ENCODE measurements around the gene CTTNBP2NL. TPM values are rescaled to one million over a fixed set of nuclear protein-coding genes. Genes with fewer than 3 reads are reported as not detected.

The CTTNBP2NL gene
- total and polyA plus RNA-seq, 10 of the 15 experiments (the other 5 are each of a cell fraction or from before 2014, with no cell fraction given) = 2.1 to 11.3 (median 5.6) TPM

DNA sequence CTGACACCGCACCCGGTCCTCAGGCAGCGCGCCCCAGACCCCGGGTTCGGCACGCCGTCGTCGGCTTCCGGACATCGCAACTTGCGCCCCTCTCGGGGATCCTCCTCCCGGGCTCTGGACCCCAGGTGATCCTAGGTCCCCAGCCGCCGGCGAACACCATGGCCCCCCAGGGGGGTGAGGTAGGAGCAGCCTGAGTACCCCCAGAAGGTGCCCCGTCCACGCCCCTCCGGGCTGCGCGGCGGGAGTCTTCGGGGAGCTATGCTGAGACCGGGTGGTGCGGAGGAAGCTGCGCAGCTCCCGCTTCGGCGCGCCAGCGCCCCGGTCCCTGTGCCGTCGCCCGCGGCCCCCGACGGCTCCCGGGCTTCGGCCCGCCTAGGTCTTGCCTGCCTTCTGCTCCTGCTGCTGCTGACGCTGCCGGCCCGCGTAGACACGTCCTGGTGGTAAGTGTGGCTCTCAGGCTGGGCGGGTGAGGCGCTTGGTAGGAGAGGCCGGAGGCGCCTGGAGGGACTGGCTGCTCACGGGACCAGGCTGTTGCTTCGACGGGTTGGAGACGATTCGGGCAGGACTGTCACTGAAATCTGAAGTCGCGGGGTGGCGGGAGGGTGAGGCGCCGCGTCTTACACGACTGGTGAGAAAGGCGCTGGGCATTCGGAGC is 113.1 kb downstream of the CTTNBP2NL start:
- SMC1A ChIA-PET (ENCODE audit: uncharacterized antibody, unreplicated experiment) = interaction anchor here (1.2 to 1.4 kb wide), 2 partner anchors 9 to 115 kb away, joined by 3 read pairs; no protein-coding TSS in a partner anchor
- WGBS (ENCODE audit: insufficient coverage, insufficient replicate concordance, low lambda C conversion rate, missing lambda C conversion rate) = 61% methylated on average over 59 of the region's 66 CpGs
- Histone ChIP-seq H3K79me2 (ENCODE audit: control insufficient read depth, insufficient read depth, low read length) (no peaks in the 10 kb centered on the region), H3K27me3 (replicated peaks in 1 of 2; ENCODE audit: control insufficient read depth in 2 of 2, insufficient read depth in 2 of 2, low read length in 1 of 2) (peaks cover 2 to 10% of the 10 kb centered on the region in 2 experiments), H3K36me3 (ENCODE audit: control insufficient read depth in 2 of 2, insufficient read depth in 2 of 2, low read length in 1 of 2) (no peaks in the 10 kb centered on the region), H4K20me1 (ENCODE audit: control insufficient read depth, insufficient read depth) (no peaks in the 10 kb centered on the region), H3K4me2 (ENCODE audit: control insufficient read depth, insufficient read depth) (peak overlapping the region; percentile 81), H3K4me3 (peak overlapping the region; percentile 67; the same call in 1 of the 2 replicates), H3K27ac (ENCODE audit: control insufficient read depth, insufficient read depth) (no peak overlapping the region), H2AFZ (ENCODE audit: control insufficient read depth, low read depth, low read length) (peak overlapping the region; percentile 68), H3K9me3 (replicated peaks; ENCODE audit: control insufficient read depth, insufficient read depth, low read length) (no peaks in the 10 kb centered on the region), H3K9ac (ENCODE audit: control insufficient read depth, insufficient read depth, low read length) (no peak overlapping the region), H3K4me1 (ENCODE audit: control insufficient read depth, insufficient read depth, low read length) (peaks cover 8% of the 10 kb centered on the region; the same call in 1 of the 2 replicates)
- FAIRE-seq = no peak
- RAD21 ChIA-PET (ENCODE audit: unreplicated experiment) = no interaction called here
- no peak for DNase-seq (ENCODE audit: low read depth, low spot score)
- in situ Hi-C loops (cut with MboI) = no loop called here
- ATAC-seq = no peak
- intact Hi-C loops (cut with micrococcal nuclease; ENCODE audit: unreplicated experiment) = no loop called here
- CTCF ChIA-PET = no interaction called here
- no peak for TF ChIP-seq ZNF687 (IDR thresholded peaks at IDR 0.05)
- 0 out of 2 replicates have a peak, but pooled peaks have one; percentile 19 for TF ChIP-seq GATAD2B (conservative IDR thresholded peaks at IDR 0.05; ENCODE audit: low read depth)
- peak; percentile 81 for TF ChIP-seq ZSCAN29 (IDR thresholded peaks at IDR 0.05)
- no TSS peak for BruUV-seq (replicated peaks)
- POLR2A ChIA-PET = interaction anchor here (0.5 kb wide), 1 partner anchor 111 kb away, joined by 4 read pairs; no protein-coding TSS in a partner anchor
